WTC11 (cell line): ENCODE measurements around the gene SLC40A1.

ENCODE experiments used
- ESRRA ChIP-seq: sonication (generic); formaldehyde crosslinking; IDR thresholded peaks from 2 replicates; pipeline ENCODE4 v1.8.1; 2022; ENCODE audit warnings: mild to moderate bottlenecking, missing genetic modification reagents, borderline replicate concordance
- SMAD3 ChIP-seq: sonication (generic); formaldehyde crosslinking; IDR thresholded peaks from 2 replicates; pipeline ENCODE4 v1.8.0; 2022; ENCODE audit warnings: missing genetic modification reagents, mild to moderate bottlenecking, borderline replicate concordance
- ZNF121 ChIP-seq: sonication (generic); formaldehyde crosslinking; IDR thresholded peaks from 2 replicates; pipeline ENCODE4 v1.8.0; 2023; ENCODE audit warnings: missing genetic modification reagents
- ZNF423 ChIP-seq: fragments of 250-450 bp; sonication (Bioruptor Pico); IDR thresholded peaks from 2 replicates; pipeline ENCODE4 v2.1.2; 2022; ENCODE audit warnings: mild to moderate bottlenecking, moderate library complexity
- TF ChIP-seq, protein P1 (sequence below): fragments of 200-600 bp; IDR thresholded peaks from 2 replicates; pipeline ENCODE4 v1.8.0; 2022; ENCODE audit warnings: antibody characterized with exemption
- TF ChIP-seq, protein P2 (sequence below): sonication (generic); formaldehyde crosslinking; IDR thresholded peaks from 2 replicates; pipeline ENCODE4 v1.8.1; 2023; ENCODE audit warnings: mild to moderate bottlenecking, missing genetic modification reagents

GRCh38 chr2:189557373-189557772 is 23.2 kb downstream of the SLC40A1 start:
- TF ChIP-seq, protein P1, sequence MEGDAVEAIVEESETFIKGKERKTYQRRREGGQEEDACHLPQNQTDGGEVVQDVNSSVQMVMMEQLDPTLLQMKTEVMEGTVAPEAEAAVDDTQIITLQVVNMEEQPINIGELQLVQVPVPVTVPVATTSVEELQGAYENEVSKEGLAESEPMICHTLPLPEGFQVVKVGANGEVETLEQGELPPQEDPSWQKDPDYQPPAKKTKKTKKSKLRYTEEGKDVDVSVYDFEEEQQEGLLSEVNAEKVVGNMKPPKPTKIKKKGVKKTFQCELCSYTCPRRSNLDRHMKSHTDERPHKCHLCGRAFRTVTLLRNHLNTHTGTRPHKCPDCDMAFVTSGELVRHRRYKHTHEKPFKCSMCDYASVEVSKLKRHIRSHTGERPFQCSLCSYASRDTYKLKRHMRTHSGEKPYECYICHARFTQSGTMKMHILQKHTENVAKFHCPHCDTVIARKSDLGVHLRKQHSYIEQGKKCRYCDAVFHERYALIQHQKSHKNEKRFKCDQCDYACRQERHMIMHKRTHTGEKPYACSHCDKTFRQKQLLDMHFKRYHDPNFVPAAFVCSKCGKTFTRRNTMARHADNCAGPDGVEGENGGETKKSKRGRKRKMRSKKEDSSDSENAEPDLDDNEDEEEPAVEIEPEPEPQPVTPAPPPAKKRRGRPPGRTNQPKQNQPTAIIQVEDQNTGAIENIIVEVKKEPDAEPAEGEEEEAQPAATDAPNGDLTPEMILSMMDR, result no peak
- TF ChIP-seq SMAD3 (CRISPR knock-in tag) (no peak), ESRRA (CRISPR knock-in tag) (no peak), ZNF423 (no peak), ZNF121 (CRISPR knock-in tag) (no peak)
- TF ChIP-seq, protein P2, sequence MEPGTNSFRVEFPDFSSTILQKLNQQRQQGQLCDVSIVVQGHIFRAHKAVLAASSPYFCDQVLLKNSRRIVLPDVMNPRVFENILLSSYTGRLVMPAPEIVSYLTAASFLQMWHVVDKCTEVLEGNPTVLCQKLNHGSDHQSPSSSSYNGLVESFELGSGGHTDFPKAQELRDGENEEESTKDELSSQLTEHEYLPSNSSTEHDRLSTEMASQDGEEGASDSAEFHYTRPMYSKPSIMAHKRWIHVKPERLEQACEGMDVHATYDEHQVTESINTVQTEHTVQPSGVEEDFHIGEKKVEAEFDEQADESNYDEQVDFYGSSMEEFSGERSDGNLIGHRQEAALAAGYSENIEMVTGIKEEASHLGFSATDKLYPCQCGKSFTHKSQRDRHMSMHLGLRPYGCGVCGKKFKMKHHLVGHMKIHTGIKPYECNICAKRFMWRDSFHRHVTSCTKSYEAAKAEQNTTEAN (CRISPR knock-in tag), result no peak
